ENCODE data around the gene EDNRA.

The EDNRA gene

GRCh38 chr4:147498031-147498660 lies 17.2 kb downstream of the EDNRA start:
- DNase-seq (ENCODE audit: low spot score) = no peak

- DNase-seq (ENCODE audit: low spot score) = no peak
Observed at GRCh38 chr4:147508346-147508745, 27.4 kb downstream of the EDNRA start.

- no peak for DNase-seq (ENCODE audit: low spot score)
Observed at GRCh38 chr4:147509386-147509785, 28.5 kb downstream of the EDNRA start.

GRCh38 chr4:147510962-147511668 lies 30.2 kb downstream of the EDNRA start:
- DNase-seq (ENCODE audit: low spot score) = no peak

DNA sequence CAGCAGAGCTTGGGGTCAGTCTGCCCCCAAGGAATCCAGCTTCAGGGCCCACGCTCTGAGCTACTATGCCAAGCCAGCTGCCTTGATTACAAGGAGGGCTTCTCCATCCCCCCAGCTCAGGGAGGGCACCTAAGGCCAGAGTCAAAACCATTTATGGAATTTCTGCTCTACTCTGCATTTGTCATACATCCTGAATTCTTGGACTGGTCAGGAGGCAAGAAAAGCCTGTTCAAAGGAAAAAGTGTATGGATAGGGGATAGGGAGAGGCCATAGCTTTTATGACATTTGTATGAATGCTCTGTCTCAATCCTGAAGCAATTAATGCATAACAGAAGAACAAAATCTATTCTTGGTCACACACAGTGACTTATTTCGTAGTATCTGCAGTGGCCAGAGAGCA lies 32.2 kb downstream of the EDNRA start:
- DNase-seq (ENCODE audit: low spot score) = no peak

- no peak for DNase-seq (ENCODE audit: low spot score)
Observed at GRCh38 chr4:147513952-147514351, 33.1 kb downstream of the EDNRA start.

GRCh38 chr4:147515220-147515936 lies 34.5 kb downstream of the EDNRA start:
- no peak for DNase-seq (ENCODE audit: low spot score)

GRCh38 chr4:147516133-147516532 lies 35.2 kb downstream of the EDNRA start:
- DNase-seq (ENCODE audit: low spot score) = no peak

DNA sequence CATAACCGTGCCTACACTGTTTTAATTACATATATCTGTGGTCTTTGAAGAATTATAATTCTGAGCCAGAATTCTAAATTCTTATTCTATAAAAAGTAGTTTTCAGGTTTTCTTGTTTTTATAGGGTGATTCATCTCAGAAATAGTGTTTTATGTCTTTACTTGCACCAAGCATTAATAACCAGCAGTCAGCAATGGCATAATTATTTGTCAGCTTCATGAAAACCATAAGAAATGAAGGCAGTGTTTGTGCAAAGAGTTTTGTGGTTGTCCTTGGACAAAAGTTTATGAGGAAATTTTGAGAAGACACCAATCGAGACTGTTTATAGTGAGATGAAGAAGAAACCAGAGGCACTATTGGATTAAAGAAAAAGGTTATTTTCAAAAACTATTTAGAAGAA lies 37.2 kb downstream of the EDNRA start:
- no peak for DNase-seq (ENCODE audit: low spot score)

DNA sequence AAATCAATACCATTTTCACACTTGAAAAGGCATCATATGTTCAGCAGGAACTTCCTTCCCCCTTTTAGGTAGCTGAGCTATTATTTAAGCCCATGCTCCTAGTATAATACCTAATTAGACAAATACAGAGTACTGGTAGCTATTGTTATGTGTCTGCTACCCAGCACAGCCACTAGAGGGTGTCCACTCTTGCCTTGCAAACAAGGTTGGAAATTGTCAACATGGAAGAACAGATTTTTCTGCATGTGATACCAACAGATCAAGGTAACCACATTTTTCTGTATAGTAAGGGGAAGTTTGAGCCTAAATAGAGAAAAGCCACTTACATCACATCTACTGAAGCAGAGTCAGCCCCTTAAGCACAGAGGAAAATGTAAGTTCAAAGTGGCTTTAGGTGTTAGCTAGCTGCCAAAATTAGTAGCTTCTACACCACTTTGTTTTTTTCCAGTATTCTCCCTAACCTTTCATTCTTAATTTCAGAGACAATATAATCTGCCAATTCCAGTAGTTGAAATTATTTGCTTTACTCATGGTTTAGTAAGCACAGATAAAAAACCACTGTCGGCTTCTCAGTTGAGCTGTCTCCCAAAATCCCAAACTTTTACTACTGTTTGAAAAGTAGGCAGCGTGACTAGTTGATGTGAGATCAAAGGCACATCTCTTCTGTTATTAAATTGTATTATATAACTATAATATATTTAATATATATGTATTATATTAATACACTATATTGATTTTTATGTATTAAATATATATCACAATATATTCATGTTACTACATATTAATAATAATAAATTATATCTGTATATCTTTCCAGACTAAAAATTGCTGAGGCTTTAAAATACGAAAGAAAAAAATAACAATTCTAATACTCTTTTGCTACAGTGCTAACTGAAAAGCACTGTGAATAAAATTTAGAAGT lies 38.2 kb downstream of the EDNRA start:
- peak; percentile 17 for DNase-seq (ENCODE audit: low spot score)

- DNase-seq (ENCODE audit: low spot score) = no peak
Observed at GRCh38 chr4:147524601-147525000, 43.7 kb downstream of the EDNRA start.

DNA sequence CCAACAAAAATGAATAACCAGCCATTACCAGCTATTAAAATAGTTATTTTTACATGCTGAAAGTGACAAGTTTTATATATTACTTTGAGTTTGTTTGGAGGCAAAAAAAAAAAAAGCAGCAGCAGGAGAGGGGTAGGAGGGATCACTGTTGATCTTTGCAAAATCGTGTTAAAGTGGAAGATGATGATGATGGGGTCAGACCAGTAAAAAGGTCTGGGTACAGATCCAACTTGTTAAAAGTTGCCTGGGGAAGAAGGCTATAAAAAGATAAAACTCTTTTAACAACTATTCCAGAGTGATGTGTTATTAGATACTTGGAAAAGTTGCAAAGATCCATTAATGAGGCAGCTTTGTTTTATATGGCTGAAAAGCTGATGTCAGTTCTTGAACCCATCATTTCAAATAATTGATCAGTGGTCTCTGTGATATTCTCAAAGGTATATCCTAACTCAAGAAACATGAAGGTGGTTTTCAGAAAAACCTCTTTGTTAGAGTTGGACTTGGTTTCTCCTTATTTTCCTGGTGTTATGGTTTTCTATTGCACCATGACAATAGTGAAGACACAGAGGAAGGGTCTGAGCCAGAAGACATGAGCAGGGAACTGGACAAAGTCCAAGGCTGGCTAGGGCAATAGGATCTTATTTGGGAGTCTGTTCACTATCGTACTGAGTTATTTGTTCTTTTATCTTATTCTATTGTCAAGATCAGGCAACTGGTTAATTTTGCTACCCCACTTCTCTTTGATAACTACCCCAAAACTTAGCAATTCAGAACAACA lies 44.8 kb downstream of the EDNRA start:
- DNase-seq (ENCODE audit: low spot score) = no peak

- no peak for DNase-seq (ENCODE audit: low spot score)
Observed at GRCh38 chr4:147526272-147526654, 45.4 kb downstream of the EDNRA start.

DNA sequence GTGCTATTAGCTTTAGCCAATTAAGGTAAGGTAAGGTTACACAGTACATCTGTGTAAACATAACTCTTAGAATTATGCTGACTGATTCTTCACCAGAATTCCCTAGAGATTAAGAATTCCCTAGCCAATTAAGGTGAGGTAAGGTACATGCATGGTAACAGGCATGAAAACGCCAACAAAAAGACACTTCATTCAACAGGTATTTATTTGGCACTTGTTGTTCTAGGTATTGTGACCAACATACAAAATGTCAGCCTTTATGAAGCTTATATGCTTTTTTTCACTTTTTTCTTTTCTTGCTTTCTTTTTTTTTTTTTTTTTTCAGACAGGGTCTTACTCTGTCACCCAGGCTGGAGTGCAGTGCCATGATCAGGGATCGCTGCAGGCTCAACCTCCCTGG lies 47.2 kb downstream of the EDNRA start:
- no peak for DNase-seq (ENCODE audit: low spot score)

DNA sequence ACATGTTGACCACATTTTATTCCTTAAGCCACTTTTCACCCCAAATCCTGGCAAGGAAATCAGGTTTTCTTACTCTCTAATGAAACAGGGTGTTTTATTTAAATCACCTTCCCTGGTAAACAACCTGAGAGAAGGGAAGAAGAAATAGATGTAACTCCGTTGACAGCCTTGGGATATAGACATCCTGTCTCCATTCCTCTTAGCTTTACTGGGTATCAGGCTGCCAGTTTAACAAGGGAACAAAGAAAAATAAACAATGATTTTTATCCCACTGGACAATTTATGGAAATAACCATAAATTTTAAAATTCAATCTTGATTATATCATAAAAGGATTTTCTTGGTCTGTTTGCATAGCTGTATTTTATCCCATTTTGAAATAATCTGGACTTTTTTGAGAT lies 49.2 kb downstream of the EDNRA start:
- DNase-seq (ENCODE audit: low spot score) = no peak

DNA sequence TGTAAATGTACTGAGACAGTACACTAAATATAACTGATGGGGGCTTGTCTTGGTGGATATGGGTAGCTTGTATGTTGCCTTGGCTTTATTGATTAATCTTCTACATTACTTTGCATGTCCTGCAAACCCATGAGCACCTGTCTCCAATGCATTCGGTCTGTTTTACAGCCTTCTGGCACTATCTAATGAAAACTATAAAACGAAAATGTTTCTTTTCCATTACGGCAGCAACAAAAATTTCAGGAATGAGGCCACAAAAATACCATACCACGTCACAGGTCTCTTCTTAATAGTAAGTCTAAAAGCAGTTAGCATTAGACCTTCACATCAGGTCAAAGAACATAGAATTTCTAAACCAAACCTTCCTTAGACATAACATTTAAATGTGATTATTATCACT lies 49.8 kb downstream of the EDNRA start:
- DNase-seq (ENCODE audit: low spot score) = no peak

- no peak for DNase-seq (ENCODE audit: low spot score)
Observed at GRCh38 chr4:147532896-147533295, 52.0 kb downstream of the EDNRA start.

GRCh38 chr4:147533331-147533730 lies 52.4 kb downstream of the EDNRA start:
- DNase-seq (ENCODE audit: low spot score) = no peak

- no peak for DNase-seq (ENCODE audit: low spot score)
Observed at GRCh38 chr4:147535124-147535523, 54.2 kb downstream of the EDNRA start.

DNA sequence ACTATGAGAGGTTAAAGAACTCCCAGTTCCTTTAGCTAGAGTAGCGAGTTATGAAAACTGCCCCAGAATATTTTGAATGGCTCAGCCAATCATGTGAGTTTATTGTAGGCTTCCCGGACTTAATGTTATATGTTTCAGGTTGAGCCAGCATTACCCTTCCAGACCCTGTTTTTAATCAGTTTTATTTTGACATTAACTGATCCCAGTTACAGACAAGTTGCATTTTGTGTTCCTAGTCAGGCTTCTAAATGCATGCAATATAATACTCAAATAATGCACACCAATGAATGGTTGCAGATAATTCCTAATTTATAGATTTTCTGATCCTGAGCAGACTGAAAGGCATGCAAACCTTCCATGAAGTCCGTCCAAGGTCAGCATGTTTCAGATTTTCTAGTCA lies 57.8 kb downstream of the EDNRA start:
- DNase-seq (ENCODE audit: low spot score) = no peak

GRCh38 chr4:147539959-147540358 lies 59.1 kb downstream of the EDNRA start:
- DNase-seq (ENCODE audit: low spot score) = no peak
